Neural crest cell (in vitro differentiated cells): Measurements from ENCODE around the gene LRRC27. TPM values are rescaled to one million over a fixed set of nuclear protein-coding genes. Genes with fewer than 3 reads are reported as not detected.

Experiments
- DNase-seq: peaks from one replicate; pipeline ENCODE4 v3.0.0; 2021; ENCODE audit warnings: low read depth, mixed read lengths, low spot score
- H3K27ac Mint-ChIP-seq: one replicate; pipeline ENCODE4 v1.8.0; 2021; ENCODE audit warnings: mild to moderate bottlenecking, mixed read lengths; ENCODE audit not compliant: unreplicated experiment
- H3K27me3 Mint-ChIP-seq: 2 replicates; pipeline ENCODE4 v1.8.0; 2021; ENCODE audit warnings: low read depth, mild to moderate bottlenecking, mixed read lengths
- H3K36me3 Mint-ChIP-seq: 2 replicates; pipeline ENCODE4 v1.8.0; 2021; ENCODE audit warnings: low read depth, mild to moderate bottlenecking, mixed read lengths
- H3K4me1 Mint-ChIP-seq: 2 replicates; pipeline ENCODE4 v1.8.0; 2021; ENCODE audit warnings: mixed read lengths
- H3K4me3 Mint-ChIP-seq: one replicate; pipeline ENCODE4 v1.8.0; 2021; ENCODE audit warnings: mild to moderate bottlenecking, mixed read lengths
- H3K9me3 Mint-ChIP-seq: 2 replicates; pipeline ENCODE4 v1.8.0; 2021; ENCODE audit warnings: mixed read lengths
- total RNA-seq: library from RNA; stranded (reverse); gene quantifications from 2 replicates; pipeline ENCODE4 v1.2.1, GENCODE V29; 2021
- TF ChIP-seq, protein P1 (sequence below): fragments of 200-600 bp; sonication (generic); conservative IDR thresholded peaks from 2 replicates; pipeline ENCODE4 v1.5.0; 2021; ENCODE audit warnings: antibody characterized with exemption, mild to moderate bottlenecking

The LRRC27 gene
- total RNA-seq, 1 donor from 2014 or later, result 21.9 TPM

GRCh38 chr10:132308587-132309470 is 23.2 kb upstream of the LRRC27 start:
- H3K4me1 Mint-ChIP-seq, result peaks cover 17% of the 10 kb centered on the region
- peaks cover 11% of the 10 kb centered on the region for H3K36me3 Mint-ChIP-seq
- H3K27ac Mint-ChIP-seq, result no peak overlapping the region
- H3K4me3 Mint-ChIP-seq, result peak overlapping the region; percentile 81
- peaks cover 46% of the 10 kb centered on the region for H3K27me3 Mint-ChIP-seq
- TF ChIP-seq, protein P1, sequence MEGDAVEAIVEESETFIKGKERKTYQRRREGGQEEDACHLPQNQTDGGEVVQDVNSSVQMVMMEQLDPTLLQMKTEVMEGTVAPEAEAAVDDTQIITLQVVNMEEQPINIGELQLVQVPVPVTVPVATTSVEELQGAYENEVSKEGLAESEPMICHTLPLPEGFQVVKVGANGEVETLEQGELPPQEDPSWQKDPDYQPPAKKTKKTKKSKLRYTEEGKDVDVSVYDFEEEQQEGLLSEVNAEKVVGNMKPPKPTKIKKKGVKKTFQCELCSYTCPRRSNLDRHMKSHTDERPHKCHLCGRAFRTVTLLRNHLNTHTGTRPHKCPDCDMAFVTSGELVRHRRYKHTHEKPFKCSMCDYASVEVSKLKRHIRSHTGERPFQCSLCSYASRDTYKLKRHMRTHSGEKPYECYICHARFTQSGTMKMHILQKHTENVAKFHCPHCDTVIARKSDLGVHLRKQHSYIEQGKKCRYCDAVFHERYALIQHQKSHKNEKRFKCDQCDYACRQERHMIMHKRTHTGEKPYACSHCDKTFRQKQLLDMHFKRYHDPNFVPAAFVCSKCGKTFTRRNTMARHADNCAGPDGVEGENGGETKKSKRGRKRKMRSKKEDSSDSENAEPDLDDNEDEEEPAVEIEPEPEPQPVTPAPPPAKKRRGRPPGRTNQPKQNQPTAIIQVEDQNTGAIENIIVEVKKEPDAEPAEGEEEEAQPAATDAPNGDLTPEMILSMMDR, result no peak
- DNase-seq, result peak; percentile 28
- no peaks in the 10 kb centered on the region for H3K9me3 Mint-ChIP-seq

DNA sequence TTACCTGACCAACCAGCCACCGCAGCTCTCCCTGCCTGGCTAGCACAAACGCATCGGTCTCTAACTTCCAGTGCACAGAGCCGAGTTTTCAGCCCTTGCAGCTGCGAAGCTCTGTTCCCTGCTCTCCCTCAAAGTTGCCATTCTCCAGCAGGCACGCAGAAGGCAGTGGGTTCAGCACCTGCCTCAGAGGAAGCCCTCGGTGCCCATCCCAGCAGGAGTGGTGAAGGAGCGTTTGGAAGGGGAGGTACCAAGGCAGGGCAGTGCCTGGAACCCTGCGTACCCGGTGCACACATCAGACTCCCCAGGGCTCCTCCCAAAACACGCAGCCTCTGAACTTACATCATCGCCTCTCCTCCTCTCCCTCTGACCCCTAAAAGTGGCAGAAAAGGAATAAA is 22.5 kb upstream of the LRRC27 start:
- H3K27ac Mint-ChIP-seq, result no peak overlapping the region
- peaks cover 4% of the 10 kb centered on the region for H3K9me3 Mint-ChIP-seq
- DNase-seq, result no peak
- peak overlapping the region; percentile 81 for H3K4me3 Mint-ChIP-seq
- TF ChIP-seq, protein P1, result no peak
- peaks cover 17% of the 10 kb centered on the region for H3K4me1 Mint-ChIP-seq
- peaks cover 45% of the 10 kb centered on the region for H3K27me3 Mint-ChIP-seq
- H3K36me3 Mint-ChIP-seq, result peaks cover 13% of the 10 kb centered on the region

GRCh38 chr10:132309879-132310591 is 22.0 kb upstream of the LRRC27 start:
- Mint-ChIP-seq H3K27ac (no peak overlapping the region), H3K27me3 (peaks cover 45% of the 10 kb centered on the region), H3K4me1 (peaks cover 17% of the 10 kb centered on the region), H3K4me3 (peak overlapping the region; percentile 81), H3K9me3 (peaks cover 4% of the 10 kb centered on the region), H3K36me3 (peaks cover 13% of the 10 kb centered on the region)
- DNase-seq, result no peak
- TF ChIP-seq, protein P1, result no peak

GRCh38 chr10:132310701-132311337 is 21.2 kb upstream of the LRRC27 start:
- Mint-ChIP-seq H3K4me1 (peaks cover 17% of the 10 kb centered on the region), H3K27ac (no peak overlapping the region), H3K27me3 (peaks cover 39% of the 10 kb centered on the region), H3K36me3 (peaks cover 10% of the 10 kb centered on the region), H3K9me3 (peaks cover 4% of the 10 kb centered on the region), H3K4me3 (peak overlapping the region; percentile 77)
- DNase-seq, result no peak
- TF ChIP-seq, protein P1, result no peak

DNA sequence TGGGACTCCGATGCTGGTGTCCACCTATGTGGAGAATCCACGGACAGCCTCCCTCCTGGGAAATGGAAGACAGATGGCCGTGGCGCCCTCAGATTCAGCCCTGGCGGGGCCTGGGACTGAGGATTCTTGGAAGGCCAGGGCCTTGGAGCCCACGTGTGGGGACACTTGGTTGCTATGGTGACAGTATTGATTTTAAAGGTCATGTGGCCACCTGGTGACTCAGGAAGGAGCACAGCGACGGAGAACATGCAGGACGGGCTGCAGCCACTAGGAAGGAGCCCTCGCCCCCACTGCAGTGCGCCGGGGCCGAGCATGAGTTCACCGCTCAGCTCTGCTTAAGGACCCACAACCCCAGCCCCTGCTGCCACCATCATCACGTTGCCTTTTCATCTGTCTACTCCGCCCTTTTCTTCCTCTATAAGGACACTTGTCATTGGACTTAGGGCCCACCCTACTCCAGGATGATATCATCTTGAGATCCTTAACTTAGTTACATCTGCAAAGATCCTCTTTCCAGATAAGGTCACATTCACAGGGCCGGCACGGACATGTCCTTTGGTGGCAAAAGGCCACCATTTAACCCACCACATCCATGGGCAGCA is 20.6 kb upstream of the LRRC27 start:
- H3K36me3 Mint-ChIP-seq, result peaks cover 6% of the 10 kb centered on the region
- DNase-seq, result no peak
- peaks cover 17% of the 10 kb centered on the region for H3K4me1 Mint-ChIP-seq
- TF ChIP-seq, protein P1, result no peak
- H3K27ac Mint-ChIP-seq, result no peak overlapping the region
- H3K9me3 Mint-ChIP-seq, result peaks cover 4% of the 10 kb centered on the region
- H3K27me3 Mint-ChIP-seq, result peaks cover 33% of the 10 kb centered on the region
- peak overlapping the region; percentile 77 for H3K4me3 Mint-ChIP-seq
